ENCODE data around the gene CSMD2. TPM values are rescaled to one million over a fixed set of nuclear protein-coding genes. Genes with fewer than 3 reads are reported as not detected.

Gene CSMD2
- total RNA-seq, 4 donors from 2014 or later: 0.09 to 0.20 TPM; not detected in 2

DNA sequence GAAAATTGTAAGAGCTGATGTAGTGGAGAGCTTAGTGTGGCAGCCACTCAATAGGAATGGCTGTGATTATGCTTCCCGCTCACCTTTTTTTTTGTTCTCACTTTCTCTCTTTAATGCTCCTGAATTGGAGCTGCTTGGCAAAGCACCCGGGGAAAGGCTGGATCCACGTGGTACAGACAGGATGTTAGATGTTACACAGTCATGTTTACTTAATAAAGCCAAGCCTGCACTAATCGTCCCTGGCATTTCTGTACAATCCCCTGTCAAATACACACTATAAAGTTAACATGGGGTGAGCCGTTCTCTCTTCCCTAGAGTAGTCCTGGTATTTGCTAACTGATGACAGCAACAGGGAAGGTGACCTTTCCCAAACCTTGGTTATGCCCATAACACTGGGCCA, 504.8 kb downstream of the CSMD2 start:
- TF ChIP-seq, protein P1, sequence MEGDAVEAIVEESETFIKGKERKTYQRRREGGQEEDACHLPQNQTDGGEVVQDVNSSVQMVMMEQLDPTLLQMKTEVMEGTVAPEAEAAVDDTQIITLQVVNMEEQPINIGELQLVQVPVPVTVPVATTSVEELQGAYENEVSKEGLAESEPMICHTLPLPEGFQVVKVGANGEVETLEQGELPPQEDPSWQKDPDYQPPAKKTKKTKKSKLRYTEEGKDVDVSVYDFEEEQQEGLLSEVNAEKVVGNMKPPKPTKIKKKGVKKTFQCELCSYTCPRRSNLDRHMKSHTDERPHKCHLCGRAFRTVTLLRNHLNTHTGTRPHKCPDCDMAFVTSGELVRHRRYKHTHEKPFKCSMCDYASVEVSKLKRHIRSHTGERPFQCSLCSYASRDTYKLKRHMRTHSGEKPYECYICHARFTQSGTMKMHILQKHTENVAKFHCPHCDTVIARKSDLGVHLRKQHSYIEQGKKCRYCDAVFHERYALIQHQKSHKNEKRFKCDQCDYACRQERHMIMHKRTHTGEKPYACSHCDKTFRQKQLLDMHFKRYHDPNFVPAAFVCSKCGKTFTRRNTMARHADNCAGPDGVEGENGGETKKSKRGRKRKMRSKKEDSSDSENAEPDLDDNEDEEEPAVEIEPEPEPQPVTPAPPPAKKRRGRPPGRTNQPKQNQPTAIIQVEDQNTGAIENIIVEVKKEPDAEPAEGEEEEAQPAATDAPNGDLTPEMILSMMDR (IDR thresholded peaks at IDR 0.05 in 4 of 5, conservative IDR thresholded peaks at IDR 0.05 in 1 of 5): no peak
- TF ChIP-seq POLR2A (IDR thresholded peaks at IDR 0.05): no peak
- H3K27me3 ChIP-seq: no peaks in the 10 kb centered on the region
- ATAC-seq: no peak
- H3K4me1 ChIP-seq: no peaks in the 10 kb centered on the region
- H3K4me3 ChIP-seq: no peak overlapping the region
- in situ Hi-C loops (cut with MboI; ENCODE audit: low sequenced_read_pairs in 4 of 4): no loop called here
- intact Hi-C loops (cut with DNase I; ENCODE audit: low total_unique reads): no loop called here
- no peak overlapping the region for H3K27ac ChIP-seq
- H3K36me3 ChIP-seq: no peaks in the 10 kb centered on the region
- no peak for DNase-seq
- H3K9me3 ChIP-seq: no peaks in the 10 kb centered on the region

DNA sequence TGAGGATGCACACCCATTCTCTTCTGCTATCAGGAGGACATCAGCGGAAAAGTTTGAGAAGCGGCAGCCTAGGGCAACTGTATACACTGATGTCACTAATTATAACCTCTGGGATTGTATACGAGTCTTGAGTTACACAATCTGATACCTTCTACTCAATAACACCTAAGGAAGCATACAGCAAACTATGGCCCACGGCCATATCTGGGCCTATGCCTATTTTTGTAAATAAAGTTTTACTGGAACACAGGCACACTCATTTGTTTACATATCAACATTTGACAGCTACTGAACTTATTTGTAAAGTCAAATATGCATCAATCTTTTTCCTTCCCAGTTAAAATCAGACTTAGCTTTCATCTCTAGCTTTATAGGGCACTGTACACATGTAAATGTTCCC, 505.4 kb downstream of the CSMD2 start:
- ATAC-seq: no peak
- H3K27ac ChIP-seq: no peak overlapping the region
- no peaks in the 10 kb centered on the region for H3K4me1 ChIP-seq
- in situ Hi-C loops (cut with MboI; ENCODE audit: low sequenced_read_pairs in 4 of 4) (no loop called here), intact Hi-C loops (cut with DNase I; ENCODE audit: low total_unique reads) (no loop called here)
- no peaks in the 10 kb centered on the region for H3K27me3 ChIP-seq
- TF ChIP-seq, protein P1 (IDR thresholded peaks at IDR 0.05 in 4 of 5, conservative IDR thresholded peaks at IDR 0.05 in 1 of 5): no peak
- no peak for TF ChIP-seq POLR2A (IDR thresholded peaks at IDR 0.05)
- DNase-seq: no peak
- no peaks in the 10 kb centered on the region for H3K9me3 ChIP-seq
- no peak overlapping the region for H3K4me3 ChIP-seq
- H3K36me3 ChIP-seq: no peaks in the 10 kb centered on the region

DNA sequence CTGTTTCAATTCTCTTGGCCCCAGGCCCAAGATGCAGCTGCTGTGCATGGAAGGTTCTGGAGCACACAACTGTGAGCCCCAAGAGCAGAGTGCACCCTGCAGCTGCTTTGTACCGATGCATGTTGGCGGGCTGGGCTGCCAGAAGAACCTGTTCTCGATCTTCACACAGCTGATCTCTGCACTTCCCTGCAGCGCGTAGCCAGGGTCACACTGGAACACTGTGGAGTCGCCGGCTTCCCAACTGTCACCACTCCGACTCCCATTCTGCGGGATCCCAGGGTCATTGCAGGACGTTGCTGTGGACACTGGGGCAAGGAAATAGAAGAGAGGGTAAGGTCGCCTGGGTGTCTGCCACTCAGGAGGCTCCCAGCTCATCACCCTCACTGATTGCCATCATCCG, 507.2 kb downstream of the CSMD2 start:
- no peak overlapping the region for H3K4me3 ChIP-seq
- no peak overlapping the region for H3K27ac ChIP-seq
- DNase-seq (no peak), ATAC-seq (no peak)
- in situ Hi-C loops (cut with MboI; ENCODE audit: low sequenced_read_pairs in 4 of 4): no loop called here
- no peaks in the 10 kb centered on the region for H3K4me1 ChIP-seq
- H3K9me3 ChIP-seq: no peaks in the 10 kb centered on the region
- intact Hi-C loops (cut with DNase I; ENCODE audit: low total_unique reads): no loop called here
- TF ChIP-seq POLR2A (IDR thresholded peaks at IDR 0.05): no peak
- TF ChIP-seq, protein P1 (IDR thresholded peaks at IDR 0.05 in 4 of 5, conservative IDR thresholded peaks at IDR 0.05 in 1 of 5): no peak
- H3K36me3 ChIP-seq: no peaks in the 10 kb centered on the region
- no peaks in the 10 kb centered on the region for H3K27me3 ChIP-seq

DNA sequence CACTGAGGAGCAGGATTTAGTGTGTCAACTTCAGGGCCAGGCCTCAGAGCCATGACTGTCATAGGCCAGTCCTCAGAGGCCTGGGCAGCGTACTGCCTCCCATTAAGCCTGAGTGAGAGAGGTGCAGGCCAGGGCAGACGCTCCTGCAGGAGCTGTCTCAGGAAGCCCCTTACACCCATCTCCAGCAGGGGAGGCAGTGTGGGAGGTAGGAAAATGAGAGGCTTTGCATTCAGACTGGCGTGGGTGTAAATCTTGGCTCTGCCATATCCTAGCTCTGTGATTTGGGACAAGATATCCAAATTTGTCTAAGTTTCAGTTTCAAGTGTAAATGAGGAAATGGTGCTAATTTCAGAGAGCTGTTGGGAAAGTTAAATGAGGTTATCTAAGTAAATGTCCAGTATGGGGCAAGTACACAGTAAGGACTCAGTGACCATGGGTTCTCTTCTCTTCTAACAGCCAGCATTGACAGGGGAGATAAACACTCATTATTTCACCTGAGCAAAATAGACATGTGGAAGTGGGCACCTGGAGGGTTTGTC, 508.5 kb downstream of the CSMD2 start:
- no peaks in the 10 kb centered on the region for H3K36me3 ChIP-seq
- H3K9me3 ChIP-seq: no peaks in the 10 kb centered on the region
- in situ Hi-C loops (cut with MboI; ENCODE audit: low sequenced_read_pairs in 4 of 4) (no loop called here), intact Hi-C loops (cut with DNase I; ENCODE audit: low total_unique reads) (no loop called here)
- H3K4me1 ChIP-seq: no peaks in the 10 kb centered on the region
- TF ChIP-seq POLR2A (IDR thresholded peaks at IDR 0.05): no peak
- TF ChIP-seq, protein P1 (IDR thresholded peaks at IDR 0.05 in 4 of 5, conservative IDR thresholded peaks at IDR 0.05 in 1 of 5): no peak
- DNase-seq (no peak), ATAC-seq (no peak)
- no peak overlapping the region for H3K27ac ChIP-seq
- H3K27me3 ChIP-seq: no peaks in the 10 kb centered on the region
- no peak overlapping the region for H3K4me3 ChIP-seq

DNA sequence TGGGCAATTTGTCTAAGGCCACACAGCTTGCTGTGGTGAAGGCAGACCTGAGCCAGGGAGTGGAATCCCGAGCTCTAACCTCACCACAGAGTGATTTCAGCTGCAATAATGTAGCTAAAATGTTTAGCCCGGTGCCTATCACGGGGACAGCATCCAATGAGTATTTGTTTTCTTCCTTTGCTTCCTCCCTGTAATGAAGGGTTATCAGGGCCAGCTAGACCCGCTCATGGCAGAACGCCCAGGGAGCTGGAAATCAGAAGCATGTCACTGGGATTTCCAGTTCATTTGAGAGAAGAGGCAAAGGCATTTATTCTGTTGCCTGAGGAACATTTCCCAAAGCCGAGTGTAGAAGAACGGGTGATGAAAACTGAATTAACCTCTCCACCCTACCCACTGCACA, 509.5 kb downstream of the CSMD2 start:
- TF ChIP-seq, protein P1 (IDR thresholded peaks at IDR 0.05 in 4 of 5, conservative IDR thresholded peaks at IDR 0.05 in 1 of 5): no peak
- no peak for TF ChIP-seq POLR2A (IDR thresholded peaks at IDR 0.05)
- no peaks in the 10 kb centered on the region for H3K36me3 ChIP-seq
- in situ Hi-C loops (cut with MboI; ENCODE audit: low sequenced_read_pairs in 4 of 4): no loop called here
- DNase-seq: no peak
- intact Hi-C loops (cut with DNase I; ENCODE audit: low total_unique reads): no loop called here
- no peaks in the 10 kb centered on the region for H3K4me1 ChIP-seq
- no peaks in the 10 kb centered on the region for H3K27me3 ChIP-seq
- no peak for ATAC-seq
- no peak overlapping the region for H3K27ac ChIP-seq
- no peak overlapping the region for H3K4me3 ChIP-seq
- no peaks in the 10 kb centered on the region for H3K9me3 ChIP-seq

All from gastrocnemius medialis (tissue), 4 donors.